Measurements from ENCODE around the gene DSCAML1.

The DSCAML1 gene

DNA sequence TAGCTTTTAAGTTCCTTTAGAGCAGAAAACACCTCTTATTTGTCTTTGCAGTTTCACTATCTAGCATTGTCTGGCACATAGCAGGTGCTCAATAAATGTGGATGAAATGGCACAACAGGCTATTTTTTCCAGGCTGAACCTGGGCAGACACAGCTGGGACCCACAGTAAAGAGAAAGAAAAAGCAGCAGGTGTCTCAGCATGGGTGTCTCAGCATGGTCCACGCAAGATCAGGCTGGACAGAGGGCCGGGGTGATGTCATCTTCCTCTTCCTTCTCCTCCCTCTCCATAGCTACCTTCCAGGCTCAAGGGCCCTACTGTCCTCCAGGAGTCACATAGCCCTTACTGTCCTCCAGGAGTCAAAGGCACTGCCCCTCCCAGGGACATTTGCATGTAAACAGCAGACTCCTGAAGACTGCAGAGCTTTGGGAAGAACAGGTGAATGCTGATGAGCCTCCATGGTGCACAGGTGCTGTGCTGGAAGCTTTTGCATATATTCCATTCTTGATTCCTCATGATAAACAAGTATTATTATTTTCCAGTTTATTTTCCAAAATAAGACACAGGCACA lies 65.2 kb downstream of the DSCAML1 start:
- DNase-seq (ENCODE audit: low read depth in 2 of 2, low spot score in 1 of 2) = no peak

GRCh38 chr11:117730208-117730800 lies 66.7 kb downstream of the DSCAML1 start:
- no peak for DNase-seq (ENCODE audit: low read depth in 2 of 2, low spot score in 1 of 2)

GRCh38 chr11:117725048-117725734 lies 71.8 kb downstream of the DSCAML1 start:
- no peak for DNase-seq (ENCODE audit: low read depth in 2 of 2, low spot score in 1 of 2)

DNA sequence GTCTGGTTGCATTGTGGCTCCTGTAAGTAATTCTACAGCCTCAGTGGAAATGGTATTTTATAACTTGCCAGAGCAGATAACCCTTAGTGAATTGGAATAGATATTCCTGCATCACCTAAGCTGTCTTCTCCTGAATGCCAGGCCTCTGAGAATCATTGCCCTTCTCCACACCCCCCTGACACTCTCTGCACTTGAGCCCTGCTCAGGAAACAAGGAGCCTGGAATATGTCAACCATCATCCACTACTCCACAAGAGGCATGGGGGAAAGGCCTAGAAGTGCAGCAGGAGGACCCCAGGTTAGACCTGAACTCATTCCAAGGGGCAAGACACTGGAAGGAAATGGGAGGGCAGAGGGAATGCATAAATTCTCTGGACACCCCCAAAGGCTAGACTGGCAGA lies 72.4 kb downstream of the DSCAML1 start:
- DNase-seq (ENCODE audit: low read depth in 2 of 2, low spot score in 1 of 2) = no peak

DNA sequence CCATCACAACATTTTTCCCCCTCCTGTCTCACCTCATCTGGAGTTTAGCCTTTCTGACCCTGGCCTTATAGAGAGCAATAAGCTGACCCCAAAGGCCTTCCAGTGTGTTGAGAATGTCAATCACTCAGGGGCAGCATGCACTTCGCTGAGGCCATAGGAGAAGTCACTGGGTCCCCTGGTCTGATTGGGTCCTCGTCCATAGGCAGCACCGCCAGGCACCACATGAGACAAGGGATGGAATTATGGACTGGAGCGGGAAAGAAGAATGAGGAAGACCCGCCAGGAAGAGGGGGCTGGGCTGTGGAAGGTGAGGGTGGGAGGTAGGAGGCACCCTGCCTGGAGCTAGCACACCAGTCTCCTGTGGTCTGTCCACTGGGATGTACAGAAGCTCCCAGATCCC lies 72.9 kb downstream of the DSCAML1 start:
- no peak for DNase-seq (ENCODE audit: low read depth in 2 of 2, low spot score in 1 of 2)

DNA sequence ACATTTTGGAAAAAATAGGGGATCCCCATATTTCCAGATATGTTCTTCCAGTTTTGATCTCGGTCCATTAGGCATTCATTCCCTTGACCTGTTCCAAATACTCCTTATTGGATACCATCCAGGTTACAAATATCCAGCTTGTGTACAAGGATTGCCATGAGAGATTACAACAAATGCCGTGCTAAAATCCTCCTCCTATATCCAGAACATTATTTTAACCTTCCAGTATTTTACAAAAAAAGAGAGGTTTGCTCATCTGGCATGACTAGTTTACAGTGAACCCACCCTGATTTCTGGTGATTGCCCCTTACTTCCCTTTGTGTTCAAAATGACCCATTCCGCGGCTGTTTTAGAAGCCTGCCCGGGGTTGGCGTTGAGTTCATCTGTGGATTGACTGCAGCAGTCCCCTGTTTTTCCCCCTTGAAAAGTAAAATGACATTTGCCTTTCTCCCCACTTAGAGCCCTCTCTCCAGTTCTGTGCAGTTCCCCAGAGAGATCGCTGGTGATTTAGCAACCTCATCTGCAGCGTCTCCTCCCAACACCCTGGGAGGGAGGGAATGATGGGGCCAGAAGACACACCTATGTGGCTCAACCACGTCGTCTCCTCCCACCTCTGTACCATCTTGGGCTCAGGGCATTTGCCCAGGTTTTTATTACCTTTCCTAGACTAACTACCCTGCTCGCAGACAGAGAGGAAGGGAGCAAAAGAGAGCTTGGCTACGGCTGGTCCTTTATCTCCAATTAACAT lies 73.6 kb downstream of the DSCAML1 start:
- DNase-seq (ENCODE audit: low read depth in 2 of 2, low spot score in 1 of 2) = no peak

GRCh38 chr11:117722082-117722481 lies 74.9 kb downstream of the DSCAML1 start:
- DNase-seq (ENCODE audit: low read depth in 2 of 2, low spot score in 1 of 2) = no peak

DNA sequence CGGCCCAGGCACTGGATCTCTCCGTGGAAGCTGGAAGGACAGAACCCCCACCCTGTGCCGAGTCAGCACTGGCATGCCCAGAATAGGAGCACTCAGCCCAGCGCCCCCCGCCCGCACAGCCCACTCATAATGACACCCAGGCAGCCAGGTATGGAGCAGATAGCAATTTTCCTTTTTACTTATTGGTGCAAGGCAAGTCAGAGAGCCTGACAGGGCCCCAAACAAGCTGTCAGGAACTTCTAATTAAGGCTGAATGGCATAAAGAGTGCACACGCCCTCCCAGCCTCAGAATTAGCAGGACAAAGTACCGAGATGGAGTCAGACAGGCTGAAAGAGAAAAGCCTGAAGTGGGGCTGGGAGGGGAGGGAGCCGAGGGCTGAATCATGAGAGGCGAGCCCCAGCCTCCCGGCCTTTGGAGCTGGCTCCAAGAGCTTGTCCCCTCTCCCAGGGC lies 76.9 kb downstream of the DSCAML1 start:
- no peak for DNase-seq (ENCODE audit: low read depth in 2 of 2, low spot score in 1 of 2)

GRCh38 chr11:117719480-117719879 lies 77.5 kb downstream of the DSCAML1 start:
- no peak for DNase-seq (ENCODE audit: low read depth in 2 of 2, low spot score in 1 of 2)

GRCh38 chr11:117717485-117718314 lies 79.3 kb downstream of the DSCAML1 start:
- DNase-seq (ENCODE audit: low read depth in 2 of 2, low spot score in 1 of 2) = no peak

GRCh38 chr11:117716521-117717440 lies 80.2 kb downstream of the DSCAML1 start:
- DNase-seq (ENCODE audit: low read depth in 2 of 2, low spot score in 1 of 2) = no peak

DNA sequence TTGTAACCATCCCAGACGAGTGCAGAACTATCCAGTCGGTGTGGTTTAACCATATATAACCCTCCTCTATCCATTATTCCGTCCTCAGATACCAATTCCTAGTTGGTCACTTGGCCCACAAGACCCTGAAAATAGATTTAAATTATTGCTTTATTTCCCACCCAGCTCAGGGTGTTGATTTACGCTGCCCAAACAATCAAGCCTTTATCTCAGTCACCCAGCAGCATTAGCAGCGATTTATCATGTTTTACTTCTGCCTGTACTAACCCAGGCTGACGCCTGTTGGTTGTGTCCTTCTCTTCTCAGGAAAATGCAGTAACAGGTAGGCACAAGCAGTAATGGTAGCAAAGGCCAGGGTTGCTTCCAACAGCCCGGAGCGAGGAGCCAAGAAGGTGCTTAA lies 81.2 kb downstream of the DSCAML1 start:
- DNase-seq (ENCODE audit: low read depth in 2 of 2, low spot score in 1 of 2) = no peak

DNA sequence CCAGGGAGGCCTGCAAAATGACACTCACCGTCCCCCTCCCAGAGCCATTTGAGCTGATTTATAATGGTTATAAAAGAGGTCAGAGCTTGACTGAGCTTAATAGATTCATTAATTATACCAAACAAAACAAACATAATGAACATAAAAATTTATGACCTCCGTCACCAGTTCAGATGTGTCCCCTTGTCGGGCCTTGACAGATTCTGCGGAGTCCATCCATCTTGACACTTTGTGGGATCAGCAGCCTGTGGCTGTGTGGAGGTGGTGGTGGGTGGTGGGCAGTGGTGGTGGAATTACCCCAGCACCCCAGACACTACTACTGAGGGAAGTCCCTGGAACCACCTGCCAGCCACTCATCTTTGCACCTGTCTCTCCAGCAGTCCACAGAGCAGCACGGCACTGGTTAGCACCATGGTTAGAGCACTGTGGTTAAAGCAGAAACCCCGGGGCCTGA lies 83.5 kb downstream of the DSCAML1 start:
- DNase-seq (ENCODE audit: low read depth in 2 of 2, low spot score in 1 of 2) = no peak

- DNase-seq (ENCODE audit: low read depth in 2 of 2, low spot score in 1 of 2) = no peak
These were observed 84.5 kb downstream of the DSCAML1 start for GRCh38 chr11:117712530-117712929.

DNA sequence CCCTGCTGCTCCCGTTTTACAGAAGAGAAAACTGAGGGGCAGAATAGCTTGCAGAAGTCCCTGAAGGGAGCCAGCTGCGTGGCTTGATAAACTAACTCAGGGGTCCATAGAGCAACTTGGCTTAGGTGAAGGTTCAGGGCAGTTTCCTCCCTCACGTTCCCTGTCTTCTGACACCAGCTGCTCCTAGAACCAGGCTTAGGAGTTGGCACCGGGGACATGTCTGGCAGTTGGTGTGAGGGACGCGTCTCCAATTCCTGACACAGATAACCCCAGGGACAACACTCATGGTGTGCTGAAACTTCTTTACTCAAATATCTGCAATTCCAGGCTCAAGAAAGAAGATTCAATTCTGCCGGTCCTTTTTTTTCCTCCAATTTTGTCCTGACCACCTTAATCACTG lies 85.7 kb downstream of the DSCAML1 start:
- no peak for DNase-seq (ENCODE audit: low read depth in 2 of 2, low spot score in 1 of 2)

- no peak for DNase-seq (ENCODE audit: low read depth in 2 of 2, low spot score in 1 of 2)
These were observed 86.8 kb downstream of the DSCAML1 start for GRCh38 chr11:117710211-117710610.

GRCh38 chr11:117706322-117706814 lies 90.6 kb downstream of the DSCAML1 start:
- DNase-seq (ENCODE audit: low read depth in 2 of 2, low spot score in 1 of 2) = no peak

- no peak for DNase-seq (ENCODE audit: low read depth in 2 of 2, low spot score in 1 of 2)
These were observed 91.2 kb downstream of the DSCAML1 start for GRCh38 chr11:117705866-117706265.

GRCh38 chr11:117704395-117705100 lies 92.5 kb downstream of the DSCAML1 start:
- DNase-seq (ENCODE audit: low read depth in 2 of 2, low spot score in 1 of 2) = no peak
